ENCODE measurements around the gene ETV1. TPM values are rescaled to one million over a fixed set of nuclear protein-coding genes. Genes with fewer than 3 reads are reported as not detected.

The ETV1 gene
- total and polyA plus RNA-seq, 9 of the 15 experiments (the other 6 are each of a cell fraction or from before 2014, with no cell fraction given), result 7.2 to 27.4 (median 14.0) TPM

- no peak for TF ChIP-seq VEZF1 (CRISPR knock-in tag; IDR thresholded peaks at IDR 0.05)
- TF ChIP-seq CEBPG (CRISPR knock-in tag; IDR thresholded peaks at IDR 0.05), result no peak
- no peak for TF ChIP-seq CEBPG (tag; conservative IDR thresholded peaks at IDR 0.05 in 1 of 2, IDR thresholded peaks at IDR 0.05 in 1 of 2)
- no peak for TF ChIP-seq ATF1 (CRISPR knock-in tag; IDR thresholded peaks at IDR 0.05)
- TF ChIP-seq ATF1 (tag; IDR thresholded peaks at IDR 0.05), result peak; percentile 27; the same call in 1 of the 2 replicates
- peak; percentile 53; the same call in 1 of the 2 replicates for TF ChIP-seq EHMT2 (IDR thresholded peaks at IDR 0.05)
- TF ChIP-seq ZKSCAN3 (CRISPR knock-in tag; IDR thresholded peaks at IDR 0.05), result no peak
- no peak for TF ChIP-seq ETV1 (tag; conservative IDR thresholded peaks at IDR 0.05; ENCODE audit: low read depth)
- TF ChIP-seq JUNB (CRISPR knock-in tag; conservative IDR thresholded peaks at IDR 0.05), result no peak
- TF ChIP-seq CHD7 (IDR thresholded peaks at IDR 0.05; ENCODE audit: low read depth, low read length), result no peak
- no peak for TF ChIP-seq BACH1 (tag; IDR thresholded peaks at IDR 0.05)
- no peak for TF ChIP-seq ZHX1 (conservative IDR thresholded peaks at IDR 0.05; ENCODE audit: low read length)
- no peak for TF ChIP-seq POLR2H (tag; IDR thresholded peaks at IDR 0.05; ENCODE audit: low read depth)
These were observed 69.3 kb downstream of the ETV1 start (continued) for GRCh38 chr7:13920053-13920697.
